NCI-H524 (cell line): Measurements from ENCODE around the gene SLC38A10.

Experiments
- DNase-seq, 2 experiments: peaks; one replicate each; lab custom pipeline; 2025; lab: John Stamatoyannopoulos, UW

SLC38A10 gene

GRCh38 chr17:81298991-81299738, 4.1 kb upstream of the SLC38A10 start:
- DNase-seq = no peak

- DNase-seq = no peak
Measured at GRCh38 chr17:81298325-81298990, 3.4 kb upstream of the SLC38A10 start.

- peak; percentile 47 to 75 for DNase-seq
Measured at GRCh38 chr17:81295676-81296381, 722 bp upstream of the SLC38A10 start.

- no peak for DNase-seq
Measured at GRCh38 chr17:81294512-81295030, 536 bp downstream of the SLC38A10 start.

GRCh38 chr17:81292450-81292849, 2.7 kb downstream of the SLC38A10 start:
- DNase-seq = no peak

- DNase-seq = peak; percentile 60 to 81
Measured at GRCh38 chr17:81291662-81292061, 3.4 kb downstream of the SLC38A10 start.

- no peak for DNase-seq
Measured at GRCh38 chr17:81290230-81290629, 4.9 kb downstream of the SLC38A10 start.

- DNase-seq = no peak
Measured at GRCh38 chr17:81289627-81290026, 5.5 kb downstream of the SLC38A10 start.

GRCh38 chr17:81288715-81289114, 6.4 kb downstream of the SLC38A10 start:
- no peak for DNase-seq

GRCh38 chr17:81287741-81288430, 7.2 kb downstream of the SLC38A10 start:
- no peak for DNase-seq

- DNase-seq = no peak
Measured at GRCh38 chr17:81287152-81287551, 8.0 kb downstream of the SLC38A10 start.

- DNase-seq = no peak
Measured at GRCh38 chr17:81286491-81287145, 8.5 kb downstream of the SLC38A10 start.

GRCh38 chr17:81285894-81286293, 9.2 kb downstream of the SLC38A10 start:
- no peak for DNase-seq

- no peak for DNase-seq
Measured at GRCh38 chr17:81285179-81285878, 9.8 kb downstream of the SLC38A10 start.

- DNase-seq = no peak
Measured at GRCh38 chr17:81282876-81283275, 12.2 kb downstream of the SLC38A10 start.

- no peak for DNase-seq
Measured at GRCh38 chr17:81282141-81282540, 13.0 kb downstream of the SLC38A10 start.

GRCh38 chr17:81280571-81280970, 14.5 kb downstream of the SLC38A10 start:
- DNase-seq = no peak

GRCh38 chr17:81279278-81280275, 15.5 kb downstream of the SLC38A10 start:
- DNase-seq = no peak

- no peak for DNase-seq
Measured at GRCh38 chr17:81278831-81279230, 16.3 kb downstream of the SLC38A10 start.
